Panc1 (cell line): ENCODE results near the gene ENPP3. TPM values are rescaled to one million over a fixed set of nuclear protein-coding genes. Genes with fewer than 3 reads are reported as not detected.

Experiments used
- ATAC-seq: fragments of 200-7000 bp; cut with Tn5 transposase; 2 replicates; pipeline ENCODE4 v1.9.1; 2020; ENCODE audit warnings: mild to moderate bottlenecking, moderate library complexity
- BruUV-seq: library from RNA; stranded (reverse); fragments of 400-500 nt; replicated peaks from 2 replicates; lab custom pipeline; 2021; lab: Mats Ljungman, UMichigan
- CTCF ChIA-PET: fragments of 300-600 bp; sonication (Branson Sonifier 250); formaldehyde crosslinking; loops from one replicate; lab custom pipeline; 2022; ENCODE audit warnings: antibody characterized with exemption; lab: Charles Lee
- POLR2A ChIA-PET: fragments of 300-600 bp; sonication (Branson Sonifier 250); formaldehyde crosslinking; loops from one replicate; lab custom pipeline; 2022; ENCODE audit warnings: antibody characterized with exemption; lab: Charles Lee
- DNase-seq: peaks from one replicate; pipeline ENCODE4 v3.0.0-alpha.2; 2010; ENCODE audit warnings: low read depth, low spot score
- H3K27ac ChIP-seq: 2 replicates; pipeline ENCODE4 v1.5.1; 2011; ENCODE audit warnings: mild to moderate bottlenecking, low read length, inconsistent platforms
- H3K27me3 ChIP-seq: fragments of 200-500 bp; sonication (Bioruptor generic); 2 replicates; pipeline ENCODE4 v1.6.0; 2014; ENCODE audit warnings: low read length, inconsistent platforms; ENCODE audit not compliant: control insufficient read depth, insufficient read depth
- H3K36me3 ChIP-seq: fragments of 200-500 bp; sonication (Bioruptor generic); 2 replicates; pipeline ENCODE4 v1.5.1; 2014; ENCODE audit warnings: inconsistent platforms, mild to moderate bottlenecking, low read length, moderate library complexity; ENCODE audit not compliant: control insufficient read depth, insufficient read depth
- H3K4me1 ChIP-seq: 2 replicates; pipeline ENCODE4 v1.5.1; 2011; ENCODE audit warnings: inconsistent platforms, mild to moderate bottlenecking, low read length, moderate library complexity; ENCODE audit not compliant: control insufficient read depth, insufficient read depth
- H3K4me3 ChIP-seq, 2 experiments: 2 replicates each; pipeline ENCODE4 v1.5.1; 2011 to 2012; ENCODE audit warnings: low read depth in 2 of 2, low read length in 2 of 2, mild to moderate bottlenecking in 2 of 2, inconsistent platforms in 1 of 2, moderate library complexity in 1 of 2
- H3K9me3 ChIP-seq: fragments of 200-500 bp; sonication (Bioruptor generic); 2 replicates; pipeline ENCODE4 v1.5.1; 2014; ENCODE audit warnings: low read depth, mild to moderate bottlenecking, inconsistent platforms, low read length, moderate library complexity; ENCODE audit not compliant: control insufficient read depth, insufficient read depth
- POLR2AphosphoS5 ChIP-seq: IDR thresholded peaks from 2 replicates; pipeline ENCODE4 v1.6.1; 2012; ENCODE audit warnings: mild to moderate bottlenecking, low read depth, low read length, moderate library complexity
- SIN3A ChIP-seq: IDR thresholded peaks from 2 replicates; pipeline ENCODE4 v1.6.1; 2012; ENCODE audit warnings: low read depth, mild to moderate bottlenecking, low read length, moderate library complexity, borderline replicate concordance; ENCODE audit not compliant: insufficient read depth
- TCF7L2 ChIP-seq: IDR thresholded peaks from 2 replicates; pipeline ENCODE4 v1.6.1; 2011; ENCODE audit warnings: mild to moderate bottlenecking, low read depth, low read length, inconsistent platforms
- in situ Hi-C: cut with HindIII; loops from 2 replicates; pipeline ENCODE4 v1.10.0; 2016; ENCODE audit warnings: low sequenced_read_pairs, low pct_unique_long_range_greater_than_20kb
- intact Hi-C: fragments of 100-400 bp; cut with micrococcal nuclease; formaldehyde crosslinking; loops from one replicate; pipeline ENCODE4 v1.10.0; 2022; ENCODE audit not compliant: unreplicated experiment
- total RNA-seq: library from RNA; stranded (reverse); gene quantifications from one replicate; pipeline ENCODE4 v1.2.1, GENCODE V29; 2021; ENCODE audit not compliant: unreplicated experiment
- TF ChIP-seq, protein P1 (sequence below): fragments of 450-650 bp; IDR thresholded peaks from 2 replicates; pipeline ENCODE4 v1.5.1; 2017; ENCODE audit warnings: mild to moderate bottlenecking
- TF ChIP-seq, protein P2 (sequence below), 2 experiments: IDR thresholded peaks; 2 replicates each; pipeline ENCODE4 v1.6.1; 2011 to 2012; ENCODE audit warnings: low read depth in 2 of 2, control low read depth in 1 of 2, low read length in 1 of 2, mild to moderate bottlenecking in 1 of 2, moderate library complexity in 1 of 2; ENCODE audit not compliant: insufficient read depth in 1 of 2

The ENPP3 gene
- total RNA-seq, 1 experiment from 2014 or later, result not detected

DNA sequence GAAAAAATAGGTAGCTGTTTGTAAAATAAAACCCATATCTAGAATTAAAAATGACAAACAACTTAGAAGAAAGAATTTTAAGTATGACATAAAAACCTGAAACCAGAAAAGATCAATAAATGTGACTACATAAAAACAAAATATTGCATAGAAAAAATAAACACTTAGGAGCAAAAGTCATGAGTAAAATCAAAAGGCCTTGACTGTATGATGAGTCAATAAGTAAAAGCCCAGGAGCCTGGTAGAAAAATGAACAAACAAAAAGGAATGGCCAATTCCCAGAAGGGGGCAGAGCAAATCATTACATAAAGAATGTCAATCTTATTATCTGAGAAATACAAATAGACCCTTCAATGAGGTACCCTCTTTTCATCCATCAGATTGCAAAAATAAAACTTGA lies 150.0 kb downstream of the ENPP3 start:
- no peak for ATAC-seq
- no peaks in the 10 kb centered on the region for H3K4me1 ChIP-seq
- CTCF ChIA-PET, result no interaction called here

DNA sequence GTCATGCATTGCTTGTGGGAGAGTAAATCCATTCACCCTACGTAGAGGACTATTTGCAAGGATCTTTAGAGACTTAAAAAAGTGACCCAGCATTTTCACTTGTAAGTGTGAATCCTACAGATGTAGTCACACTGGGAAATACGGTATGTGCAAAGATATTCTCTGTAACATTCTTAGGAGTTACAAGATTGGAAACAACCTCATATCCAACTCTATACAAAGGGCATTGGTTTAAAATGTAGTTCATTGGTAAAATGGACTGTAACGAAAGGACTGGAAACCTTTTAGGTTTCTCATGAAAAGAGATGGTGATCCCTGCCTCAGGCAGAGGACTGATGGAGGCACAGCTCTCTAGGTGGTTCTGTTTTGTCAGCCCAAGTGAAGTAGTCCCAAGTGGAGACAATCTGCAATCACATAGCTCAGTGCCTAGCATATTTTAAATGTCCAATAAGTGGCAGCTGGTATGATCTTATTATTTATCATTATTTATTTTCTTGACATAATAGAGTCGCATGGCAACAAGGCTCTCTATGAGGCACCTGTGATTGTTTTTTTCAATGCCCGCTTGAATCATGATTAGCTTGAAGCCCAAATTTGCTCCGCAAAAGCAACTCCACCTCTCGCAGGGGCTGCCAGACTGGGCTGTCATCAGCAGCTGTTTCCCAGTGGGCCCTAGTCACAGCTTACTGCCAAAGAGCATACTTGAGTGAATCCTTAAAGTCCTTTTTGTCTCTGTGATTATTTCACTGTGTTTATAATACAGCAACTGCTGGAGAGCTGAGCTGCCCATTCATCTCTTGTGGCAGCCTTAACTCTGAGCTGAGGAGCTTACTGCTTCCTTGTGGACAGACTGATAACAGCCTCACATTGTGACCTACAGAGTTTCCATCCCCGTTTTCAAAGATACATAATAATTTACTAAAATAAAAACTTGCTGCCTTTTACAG lies 150.9 kb downstream of the ENPP3 start:
- DNase-seq (no peak), ATAC-seq (no peak)
- TF ChIP-seq SIN3A, result no peak
- TF ChIP-seq, protein P1, sequence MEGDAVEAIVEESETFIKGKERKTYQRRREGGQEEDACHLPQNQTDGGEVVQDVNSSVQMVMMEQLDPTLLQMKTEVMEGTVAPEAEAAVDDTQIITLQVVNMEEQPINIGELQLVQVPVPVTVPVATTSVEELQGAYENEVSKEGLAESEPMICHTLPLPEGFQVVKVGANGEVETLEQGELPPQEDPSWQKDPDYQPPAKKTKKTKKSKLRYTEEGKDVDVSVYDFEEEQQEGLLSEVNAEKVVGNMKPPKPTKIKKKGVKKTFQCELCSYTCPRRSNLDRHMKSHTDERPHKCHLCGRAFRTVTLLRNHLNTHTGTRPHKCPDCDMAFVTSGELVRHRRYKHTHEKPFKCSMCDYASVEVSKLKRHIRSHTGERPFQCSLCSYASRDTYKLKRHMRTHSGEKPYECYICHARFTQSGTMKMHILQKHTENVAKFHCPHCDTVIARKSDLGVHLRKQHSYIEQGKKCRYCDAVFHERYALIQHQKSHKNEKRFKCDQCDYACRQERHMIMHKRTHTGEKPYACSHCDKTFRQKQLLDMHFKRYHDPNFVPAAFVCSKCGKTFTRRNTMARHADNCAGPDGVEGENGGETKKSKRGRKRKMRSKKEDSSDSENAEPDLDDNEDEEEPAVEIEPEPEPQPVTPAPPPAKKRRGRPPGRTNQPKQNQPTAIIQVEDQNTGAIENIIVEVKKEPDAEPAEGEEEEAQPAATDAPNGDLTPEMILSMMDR, result peak; percentile 8; the same call in 1 of the 2 replicates
- H3K4me3 ChIP-seq, result no peak overlapping the region
- no peaks in the 10 kb centered on the region for H3K4me1 ChIP-seq
- no TSS peak for BruUV-seq
- intact Hi-C loops (loop anchor here (10.0 kb wide), 1 partner anchor 127 kb away; no protein-coding TSS in a partner anchor), in situ Hi-C loops (no loop called here)
- no peaks in the 10 kb centered on the region; the same call in 1 of the 2 replicates for H3K27me3 ChIP-seq
- H3K27ac ChIP-seq, result no peak overlapping the region
- no peaks in the 10 kb centered on the region for H3K36me3 ChIP-seq
- CTCF ChIA-PET, result no interaction called here
- no peaks in the 10 kb centered on the region for H3K9me3 ChIP-seq
- POLR2A ChIA-PET, result no interaction called here

More for the DNA sequence above, 150.0 kb downstream of the ENPP3 start:
- DNase-seq, result no peak
- TF ChIP-seq, protein P1, result no peak
- TF ChIP-seq TCF7L2, result no peak
- POLR2A ChIA-PET, result no interaction called here
- no TSS peak for BruUV-seq
- H3K36me3 ChIP-seq, result no peaks in the 10 kb centered on the region
- no peaks in the 10 kb centered on the region; the same call in 1 of the 2 replicates for H3K27me3 ChIP-seq
- in situ Hi-C loops, result no loop called here
- H3K27ac ChIP-seq, result no peak overlapping the region
- no peaks in the 10 kb centered on the region for H3K9me3 ChIP-seq
- H3K4me3 ChIP-seq, result no peak overlapping the region
- intact Hi-C loops, result loop anchor here (10.0 kb wide), 1 partner anchor 128 kb away; no protein-coding TSS in a partner anchor

DNA sequence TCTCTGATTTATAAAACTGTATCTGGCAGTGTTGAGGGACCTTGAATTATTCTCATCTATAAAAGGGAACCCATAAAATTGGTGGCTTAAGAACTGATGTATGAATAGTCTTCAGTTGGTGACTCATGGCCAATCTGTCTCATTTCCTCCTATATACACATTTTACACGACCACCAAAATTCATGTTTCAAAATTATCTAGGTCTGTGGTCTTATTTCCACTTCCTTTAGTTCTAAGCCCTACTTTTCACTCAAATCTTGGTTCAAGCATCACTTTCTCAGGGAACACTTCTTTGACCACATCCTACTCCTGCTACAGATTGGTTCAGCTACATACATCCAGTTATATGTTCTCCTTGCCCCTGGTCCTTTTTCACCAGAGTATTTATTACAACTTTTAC lies 152.1 kb downstream of the ENPP3 start:
- Histone ChIP-seq H3K27me3 (no peaks in the 10 kb centered on the region; the same call in 1 of the 2 replicates), H3K27ac (no peak overlapping the region), H3K4me3 (no peak overlapping the region), H3K4me1 (no peaks in the 10 kb centered on the region), H3K36me3 (no peaks in the 10 kb centered on the region), H3K9me3 (no peaks in the 10 kb centered on the region)
- DNase-seq (no peak), ATAC-seq (no peak)
- CTCF ChIA-PET, result no interaction called here
- BruUV-seq, result no TSS peak
- intact Hi-C loops (loop anchor here (10.0 kb wide), 1 partner anchor 126 kb away; no protein-coding TSS in a partner anchor), in situ Hi-C loops (no loop called here)
- POLR2A ChIA-PET, result no interaction called here
- TF ChIP-seq SIN3A, result no peak
- TF ChIP-seq TCF7L2, result no peak
- TF ChIP-seq POLR2AphosphoS5, result no peak
- TF ChIP-seq, protein P1, result no peak
- TF ChIP-seq, protein P2, sequence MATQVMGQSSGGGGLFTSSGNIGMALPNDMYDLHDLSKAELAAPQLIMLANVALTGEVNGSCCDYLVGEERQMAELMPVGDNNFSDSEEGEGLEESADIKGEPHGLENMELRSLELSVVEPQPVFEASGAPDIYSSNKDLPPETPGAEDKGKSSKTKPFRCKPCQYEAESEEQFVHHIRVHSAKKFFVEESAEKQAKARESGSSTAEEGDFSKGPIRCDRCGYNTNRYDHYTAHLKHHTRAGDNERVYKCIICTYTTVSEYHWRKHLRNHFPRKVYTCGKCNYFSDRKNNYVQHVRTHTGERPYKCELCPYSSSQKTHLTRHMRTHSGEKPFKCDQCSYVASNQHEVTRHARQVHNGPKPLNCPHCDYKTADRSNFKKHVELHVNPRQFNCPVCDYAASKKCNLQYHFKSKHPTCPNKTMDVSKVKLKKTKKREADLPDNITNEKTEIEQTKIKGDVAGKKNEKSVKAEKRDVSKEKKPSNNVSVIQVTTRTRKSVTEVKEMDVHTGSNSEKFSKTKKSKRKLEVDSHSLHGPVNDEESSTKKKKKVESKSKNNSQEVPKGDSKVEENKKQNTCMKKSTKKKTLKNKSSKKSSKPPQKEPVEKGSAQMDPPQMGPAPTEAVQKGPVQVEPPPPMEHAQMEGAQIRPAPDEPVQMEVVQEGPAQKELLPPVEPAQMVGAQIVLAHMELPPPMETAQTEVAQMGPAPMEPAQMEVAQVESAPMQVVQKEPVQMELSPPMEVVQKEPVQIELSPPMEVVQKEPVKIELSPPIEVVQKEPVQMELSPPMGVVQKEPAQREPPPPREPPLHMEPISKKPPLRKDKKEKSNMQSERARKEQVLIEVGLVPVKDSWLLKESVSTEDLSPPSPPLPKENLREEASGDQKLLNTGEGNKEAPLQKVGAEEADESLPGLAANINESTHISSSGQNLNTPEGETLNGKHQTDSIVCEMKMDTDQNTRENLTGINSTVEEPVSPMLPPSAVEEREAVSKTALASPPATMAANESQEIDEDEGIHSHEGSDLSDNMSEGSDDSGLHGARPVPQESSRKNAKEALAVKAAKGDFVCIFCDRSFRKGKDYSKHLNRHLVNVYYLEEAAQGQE (IDR thresholded peaks at IDR 0.05; ENCODE audit: insufficient read depth in 1 of 2, low read depth in 2 of 2, low read length in 1 of 2), result no peak
